CD4-positive, alpha-beta T cell treated with Interleukin-6 for 4 hours (primary cell): ENCODE results near the gene SLC7A8.
A peak's percentile ranks its signal among the peaks of the same experiment; 100 is the strongest.

Experiments used
- DNase-seq: peaks from one replicate; pipeline ENCODE4 v3.0.0-alpha.2; 2020; ENCODE audit warnings: mixed read lengths

SLC7A8 gene

DNA sequence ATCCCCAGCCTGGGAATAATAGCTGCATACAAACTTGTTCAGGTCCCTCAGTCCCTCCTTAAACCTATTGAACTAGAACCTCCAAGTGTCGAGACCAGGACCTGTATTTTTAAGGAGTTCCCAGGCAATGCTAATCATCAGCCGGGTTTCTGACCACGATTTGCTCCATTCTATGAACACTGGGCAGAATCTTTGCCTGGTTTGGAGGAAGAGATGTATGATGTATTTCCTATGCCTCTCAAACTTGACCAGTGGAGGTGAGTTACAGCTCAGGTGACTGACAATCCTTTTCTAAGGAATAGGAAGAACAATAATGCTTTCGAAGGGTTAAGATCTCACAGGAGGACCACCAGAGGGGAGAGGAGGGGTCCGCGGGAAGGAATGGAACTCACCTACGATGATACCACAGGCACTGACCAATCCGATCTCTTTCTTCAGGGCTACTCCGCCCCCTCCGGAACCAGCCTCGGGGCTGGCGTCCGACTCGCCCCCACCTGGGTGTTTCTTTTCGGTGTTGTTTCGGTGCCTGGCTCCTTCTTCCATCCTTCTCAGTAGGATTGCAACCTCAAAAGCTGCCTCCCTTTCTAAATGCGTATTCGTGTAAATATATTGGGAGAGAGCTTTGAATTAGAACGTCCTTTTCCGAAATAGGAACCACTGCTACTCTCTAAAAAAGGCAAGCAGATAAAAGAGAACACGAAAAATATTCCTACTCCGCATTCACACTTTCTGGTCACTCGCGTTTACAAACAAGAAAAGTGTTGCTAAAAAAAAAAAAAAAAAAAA lies 895 bp downstream of the SLC7A8 start:
- DNase-seq, result peak; percentile 52

DNA sequence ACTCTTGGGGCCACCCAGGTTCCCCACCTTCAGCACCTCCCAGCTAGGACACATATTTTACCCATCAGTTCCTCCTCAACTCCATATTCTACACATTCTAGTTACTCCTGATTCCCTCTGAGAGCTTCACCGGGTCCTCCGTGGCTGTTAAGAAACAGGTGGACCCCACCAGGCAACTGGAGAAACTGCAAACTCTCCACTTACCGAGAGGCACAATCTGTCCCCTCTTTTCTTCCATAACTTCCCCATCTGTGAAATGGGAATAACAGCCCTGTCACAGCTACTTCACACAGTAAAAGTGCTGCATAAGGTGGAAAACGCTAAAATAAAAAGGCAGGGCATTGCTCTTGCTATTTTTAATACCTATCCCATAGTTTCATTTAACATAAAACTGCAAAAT lies 1.5 kb downstream of the SLC7A8 start:
- no peak for DNase-seq

DNA sequence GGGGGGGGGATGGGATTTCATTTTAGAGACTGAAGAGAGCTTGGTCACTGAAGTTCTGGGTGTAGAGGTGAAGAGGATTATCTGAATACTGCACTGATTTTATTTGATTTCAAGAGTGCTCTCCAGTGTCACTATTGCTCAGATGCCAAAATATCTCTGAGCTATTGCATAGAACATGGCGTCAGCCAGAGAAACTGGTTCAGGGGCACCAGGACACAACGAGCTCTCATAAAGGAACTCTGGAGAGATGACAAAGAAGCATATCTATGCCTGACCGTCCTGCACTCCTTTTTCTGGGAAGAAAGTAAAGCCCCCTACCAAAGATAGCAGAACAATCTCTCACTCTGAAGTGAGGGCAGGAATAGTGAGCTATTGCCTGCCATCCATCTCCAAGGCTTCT lies 2.0 kb downstream of the SLC7A8 start:
- no peak for DNase-seq

DNA sequence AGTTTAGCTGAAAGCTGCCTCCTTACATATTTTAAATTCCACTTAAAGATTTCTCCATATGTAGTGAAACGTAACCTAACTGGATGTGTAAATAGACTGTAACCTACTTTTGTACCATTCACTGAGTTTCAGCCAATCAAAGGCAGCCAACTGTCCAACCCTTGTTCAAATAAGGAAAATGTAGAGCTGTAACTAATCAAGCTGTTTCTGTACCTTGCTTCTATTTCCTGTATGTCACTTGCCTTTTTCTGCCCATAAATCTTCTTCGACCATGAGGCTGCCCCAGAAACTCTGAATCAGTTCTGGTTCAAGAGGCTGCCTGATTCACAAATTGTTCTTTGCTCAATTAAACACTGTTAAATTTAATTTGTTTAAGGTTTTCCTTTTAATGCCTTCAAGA lies 6.3 kb downstream of the SLC7A8 start:
- DNase-seq, result no peak

DNA sequence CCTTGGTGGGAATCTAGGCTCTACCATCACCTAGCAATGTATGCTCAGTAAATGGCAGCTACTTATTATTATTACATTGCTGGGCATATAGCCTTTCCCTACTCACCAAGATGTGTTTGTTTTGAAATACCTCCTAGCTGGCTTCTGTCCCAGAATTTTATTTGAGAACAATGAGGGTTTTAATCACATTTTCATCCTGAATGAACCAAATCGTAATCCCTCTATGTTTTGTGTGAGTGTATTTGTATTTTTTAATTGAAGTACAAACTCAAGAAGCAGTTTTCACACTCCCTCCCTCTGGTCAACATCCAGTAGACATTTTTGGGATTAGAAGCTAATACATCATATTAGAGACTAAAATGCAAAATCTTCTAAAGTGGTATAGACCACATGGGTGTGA lies 7.6 kb downstream of the SLC7A8 start:
- DNase-seq, result no peak

DNA sequence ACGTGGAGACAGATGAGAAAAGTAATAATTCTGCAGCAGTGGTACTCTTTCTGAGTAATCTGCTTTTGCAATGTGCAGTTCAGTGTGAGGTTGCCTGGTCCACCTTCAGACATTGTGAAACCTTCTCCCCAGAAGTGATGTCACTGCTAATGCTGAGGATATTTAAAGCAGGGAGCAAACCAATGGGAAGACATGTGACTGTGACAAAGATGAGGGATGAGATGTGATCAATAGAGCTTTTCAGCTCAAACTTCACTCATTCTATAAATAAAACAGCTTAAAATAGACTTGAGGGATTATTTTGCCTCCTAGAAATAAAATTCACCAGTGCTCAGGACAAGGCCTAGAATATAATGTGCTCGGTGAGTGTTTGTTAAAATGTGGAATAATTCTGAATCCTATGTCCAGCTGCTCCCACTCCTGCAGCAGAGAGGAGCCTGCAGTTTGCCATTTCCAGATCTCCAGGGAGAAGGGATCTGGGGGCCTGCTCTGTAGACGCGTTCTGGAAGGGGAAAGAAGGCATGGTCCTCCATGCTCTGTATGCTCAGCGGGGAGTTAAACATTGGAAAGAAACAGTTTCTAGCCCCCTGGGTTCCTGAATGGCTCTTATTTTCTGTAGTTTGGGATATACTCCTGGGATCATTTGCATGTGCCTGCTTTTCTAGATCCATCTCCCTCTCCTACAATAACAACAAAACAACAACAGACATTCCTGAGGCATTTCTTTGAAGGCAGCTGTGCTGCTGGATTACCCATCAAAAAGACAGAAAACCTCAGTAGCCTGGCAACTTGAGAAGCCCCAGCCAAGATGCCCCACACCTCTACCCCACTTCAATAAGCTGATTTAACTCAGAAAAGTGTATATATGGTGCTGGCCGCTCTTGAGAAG lies 8.9 kb downstream of the SLC7A8 start:
- DNase-seq, result no peak

DNA sequence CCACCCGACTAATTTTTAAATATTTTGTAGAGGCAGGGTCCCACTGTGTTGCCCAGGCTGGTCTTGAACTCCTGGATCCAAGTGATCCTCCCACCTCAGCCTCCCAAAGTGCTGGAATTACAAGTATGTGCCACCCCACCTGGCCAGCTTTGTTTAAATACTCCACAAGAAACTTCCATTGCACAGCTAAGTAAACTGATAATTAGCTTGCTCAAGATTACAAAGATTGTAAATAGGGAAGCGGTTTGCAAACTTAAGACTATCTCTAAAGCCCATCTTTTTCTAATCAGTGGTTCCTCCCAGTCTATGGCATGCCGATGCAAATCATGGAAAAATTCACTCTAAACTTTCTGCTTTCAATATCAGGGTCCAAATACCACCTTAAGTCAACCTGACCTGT lies 9.7 kb downstream of the SLC7A8 start:
- no peak for DNase-seq

DNA sequence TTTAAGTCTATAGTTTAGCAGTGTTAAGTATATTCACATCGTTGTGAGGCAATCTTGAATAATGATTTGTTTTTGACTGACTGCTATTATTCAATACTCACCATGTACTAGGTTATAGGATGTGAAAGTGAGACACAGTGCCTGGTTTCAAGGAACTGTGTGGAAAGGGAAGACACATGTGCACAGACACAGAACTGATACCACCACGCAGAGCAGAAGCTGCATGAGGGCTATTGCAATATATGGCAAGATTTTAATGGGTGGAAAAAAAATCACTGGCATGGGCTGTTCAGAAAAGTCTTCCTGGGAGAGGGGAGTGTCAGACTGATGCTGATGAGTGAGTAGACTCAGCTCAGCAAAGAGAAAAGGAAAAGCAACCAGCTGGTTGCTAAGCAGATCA lies 10.4 kb downstream of the SLC7A8 start:
- no peak for DNase-seq

DNA sequence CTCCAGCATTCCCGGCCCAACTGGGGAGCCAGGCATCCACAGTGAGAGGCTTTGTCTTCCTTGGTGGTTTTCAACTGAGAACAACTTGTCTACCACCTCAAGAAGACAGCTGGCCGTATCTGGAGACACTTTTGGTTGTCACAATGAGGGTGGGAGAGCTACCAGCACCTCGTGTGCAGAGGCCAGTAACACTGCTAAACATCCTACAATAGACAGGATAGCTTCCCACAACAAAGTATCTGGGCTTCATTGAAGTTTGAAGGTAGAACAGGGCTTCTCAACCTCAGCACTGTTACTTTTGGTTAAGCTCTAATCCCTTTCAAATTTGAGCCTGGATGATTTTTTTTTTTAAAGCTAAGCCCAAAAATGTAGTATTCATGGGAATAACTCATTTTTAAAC lies 10.9 kb downstream of the SLC7A8 start:
- no peak for DNase-seq

DNA sequence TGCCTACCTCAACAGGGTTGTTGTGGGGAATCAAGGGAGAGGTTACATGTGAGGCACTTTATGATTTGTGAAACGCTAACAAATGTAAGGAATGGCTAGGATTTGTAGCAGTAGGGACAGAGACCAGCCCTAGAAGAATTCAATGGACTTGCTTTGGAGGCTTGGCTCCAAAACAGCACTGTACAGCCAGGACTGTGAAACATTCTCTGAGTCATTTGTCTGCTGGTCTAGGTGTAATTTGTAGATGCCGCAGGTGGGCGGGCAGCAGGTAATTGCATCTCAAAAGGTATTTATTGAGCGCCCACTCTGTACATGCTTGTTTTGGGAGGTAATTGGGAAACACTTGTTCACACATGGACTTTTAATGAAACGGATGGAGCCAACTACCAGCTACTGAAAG lies 11.4 kb downstream of the SLC7A8 start:
- DNase-seq, result no peak

DNA sequence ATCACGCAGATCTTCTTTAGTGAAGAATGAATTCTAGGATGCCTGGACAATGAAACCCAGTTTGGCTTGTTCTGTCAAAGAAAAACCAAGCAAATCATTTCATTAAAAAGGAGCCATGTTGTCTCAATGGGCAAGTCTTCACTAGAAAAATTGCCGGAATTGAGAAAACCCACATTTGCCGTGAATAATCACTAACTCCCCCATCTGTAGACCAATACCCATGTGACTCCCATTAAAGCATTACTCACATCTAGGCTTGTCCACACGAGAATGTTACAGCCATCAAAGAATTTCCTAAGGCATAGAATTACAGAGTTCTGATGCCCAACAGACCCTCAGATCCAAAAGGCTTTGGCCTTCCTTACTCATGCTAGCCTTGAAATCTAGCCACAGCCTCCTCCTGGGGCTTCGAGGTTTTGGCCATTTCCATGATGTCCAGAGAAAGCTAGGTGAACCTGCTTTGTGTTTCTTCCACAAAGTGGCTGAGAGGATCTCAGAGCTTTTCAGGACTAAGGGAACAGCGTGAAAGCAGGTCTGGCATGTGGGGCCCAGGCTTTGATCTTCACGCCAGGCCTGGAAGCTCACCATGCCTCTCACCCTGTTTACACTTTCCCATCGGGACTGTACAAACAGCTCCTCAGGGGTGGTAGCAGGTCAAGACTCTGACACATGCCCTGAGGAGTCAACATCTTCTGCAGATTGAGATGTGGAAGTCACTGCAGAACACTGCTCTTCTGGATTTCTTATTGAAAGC lies 12.1 kb downstream of the SLC7A8 start:
- no peak for DNase-seq

DNA sequence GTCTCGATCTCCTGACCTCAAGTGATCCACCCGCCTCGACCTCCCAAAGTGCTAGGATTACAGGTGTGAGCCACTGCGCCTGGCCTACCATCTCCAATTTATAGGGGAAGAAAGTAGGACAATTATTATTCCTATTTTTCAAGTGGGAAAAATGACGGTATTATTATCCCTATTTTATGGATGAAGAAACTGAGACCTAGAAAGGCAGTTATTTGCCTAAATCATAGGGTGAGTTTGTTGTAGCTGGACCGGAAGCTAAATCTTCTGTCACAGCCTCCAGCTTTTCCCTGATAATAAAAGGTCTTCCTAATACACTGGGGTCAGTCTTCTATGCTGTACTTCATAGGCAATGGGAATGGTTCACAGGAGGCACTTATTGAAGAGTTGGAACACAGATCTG lies 13.8 kb downstream of the SLC7A8 start:
- no peak for DNase-seq

DNA sequence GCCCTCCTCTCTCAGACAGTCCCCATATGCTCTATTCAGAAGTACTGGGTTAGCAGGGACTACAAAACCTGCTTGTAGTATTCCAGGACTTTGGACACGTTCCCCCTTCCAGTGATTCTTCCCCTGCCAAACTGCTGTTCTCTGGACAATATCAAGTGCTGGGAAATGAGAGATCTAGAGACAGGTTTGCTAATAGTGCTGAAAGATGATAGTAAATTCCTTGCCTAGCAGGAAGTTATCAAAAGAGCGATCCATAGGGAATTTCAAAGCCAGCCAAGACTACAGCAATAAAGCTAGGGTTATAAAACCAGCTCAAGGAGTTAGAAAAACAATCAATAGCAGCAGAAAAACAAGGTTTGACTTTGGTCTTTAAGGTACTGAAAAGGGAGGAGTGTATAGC lies 15.2 kb downstream of the SLC7A8 start:
- no peak for DNase-seq

DNA sequence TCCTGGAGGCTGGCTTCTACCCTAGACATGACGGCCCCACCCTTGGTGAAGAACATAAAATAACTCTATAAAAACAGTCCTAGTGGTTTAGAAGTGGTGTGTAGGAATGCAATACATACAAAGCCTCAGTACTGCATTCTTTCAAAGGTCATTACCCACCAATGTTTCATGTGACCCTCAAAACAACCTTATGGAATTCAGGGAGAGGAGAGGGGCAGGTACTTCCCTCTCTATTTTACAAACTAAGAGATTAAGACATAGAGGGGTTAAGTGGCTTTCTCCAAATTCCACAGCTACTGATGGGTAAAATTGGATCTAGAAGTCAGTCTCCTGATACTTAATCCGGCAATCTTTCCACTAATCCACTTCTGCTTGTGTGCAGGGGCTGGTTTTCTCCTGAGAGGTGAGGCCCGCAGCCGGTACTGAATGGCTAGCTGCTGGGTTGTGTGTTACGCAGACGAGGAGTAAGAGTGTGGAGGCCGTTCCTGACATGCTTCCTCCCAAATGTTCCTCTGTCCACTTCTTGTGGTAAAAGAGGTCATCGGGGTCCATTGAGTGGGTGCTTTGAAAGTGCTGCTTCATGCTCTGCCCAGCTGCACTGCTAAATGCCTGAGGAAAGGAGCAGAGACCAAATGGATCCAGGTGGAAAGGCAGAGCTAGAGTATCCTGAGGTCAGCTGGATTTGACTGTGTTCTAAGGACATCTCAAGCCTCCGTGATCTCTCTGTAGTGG lies 16.2 kb downstream of the SLC7A8 start:
- no peak for DNase-seq

DNA sequence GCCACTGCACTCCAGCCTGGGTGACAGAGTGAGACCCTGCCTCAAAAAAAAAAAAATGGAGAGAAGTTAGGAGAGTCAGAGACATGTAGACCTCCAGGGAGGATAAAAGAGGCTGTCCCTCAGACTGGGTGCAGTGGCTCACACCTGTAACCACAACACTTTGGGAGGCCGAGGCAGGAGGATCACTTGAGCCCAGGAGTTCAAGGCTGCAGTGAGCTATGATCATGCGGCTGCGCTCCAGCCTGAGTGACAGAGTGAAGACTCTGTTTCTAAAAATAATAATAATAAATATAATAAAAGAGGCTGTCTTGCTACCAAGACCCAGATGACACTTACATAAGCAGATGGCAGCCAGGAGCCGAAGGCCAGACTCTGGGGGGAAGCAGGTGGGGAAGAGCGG lies 18.5 kb downstream of the SLC7A8 start:
- DNase-seq, result no peak

DNA sequence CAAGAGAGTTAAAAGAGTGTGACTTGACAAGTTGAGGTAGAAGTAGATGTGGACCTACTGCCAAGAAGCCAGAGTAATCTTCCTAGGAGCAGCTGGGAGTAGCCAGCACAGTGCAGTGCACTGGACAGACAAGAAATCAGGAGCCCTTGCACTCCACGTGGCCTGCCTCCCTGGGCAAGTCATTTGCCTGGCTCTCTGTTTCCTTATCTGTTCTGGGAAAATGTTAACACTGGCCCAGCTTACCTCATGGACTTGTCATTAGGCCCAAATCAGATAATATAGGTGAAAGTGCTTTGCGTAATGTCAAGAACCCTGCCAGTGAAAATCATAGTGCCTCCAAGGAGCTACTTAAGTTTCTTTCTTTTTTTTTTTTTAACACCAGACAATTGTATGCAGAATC lies 19.2 kb downstream of the SLC7A8 start:
- no peak for DNase-seq

DNA sequence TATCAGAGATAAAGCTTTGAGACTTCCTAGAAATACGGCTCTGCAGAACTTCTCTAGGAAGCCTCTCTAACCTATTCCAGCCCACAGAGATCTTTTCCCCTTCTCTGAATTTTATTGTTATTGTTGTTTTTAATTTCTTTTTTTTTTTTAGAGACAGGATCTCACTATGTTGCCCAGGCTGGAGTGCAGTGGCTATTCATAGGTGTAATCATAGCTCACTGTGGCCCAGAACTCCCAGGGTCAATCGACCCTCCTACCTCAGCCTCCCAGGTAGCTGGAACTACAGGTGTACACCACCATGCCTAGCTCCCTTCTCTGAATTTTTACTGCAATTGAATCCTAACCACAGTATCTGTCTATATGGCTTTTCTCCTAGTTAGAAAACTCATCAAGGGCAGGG lies 19.6 kb downstream of the SLC7A8 start:
- no peak for DNase-seq

DNA sequence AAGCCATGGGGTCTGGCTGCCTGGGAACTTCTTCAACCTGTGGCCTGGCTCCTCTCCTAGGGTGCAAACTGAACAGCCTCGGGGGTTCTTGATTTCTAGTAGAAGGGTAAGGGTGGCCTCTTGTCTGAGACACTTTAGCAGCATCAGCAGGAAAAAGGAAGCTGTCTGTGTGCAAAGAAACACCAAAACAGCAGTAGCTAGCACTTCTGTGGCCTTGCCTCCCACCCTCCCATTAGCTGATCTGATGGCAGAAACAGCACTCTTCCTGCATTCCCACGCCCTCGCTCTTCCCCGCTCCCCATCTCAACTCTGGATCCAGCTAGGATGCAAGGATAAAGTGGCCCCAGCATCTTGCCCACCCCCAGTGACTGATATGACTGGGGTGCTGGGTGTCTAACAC lies 20.7 kb downstream of the SLC7A8 start:
- DNase-seq, result no peak

DNA sequence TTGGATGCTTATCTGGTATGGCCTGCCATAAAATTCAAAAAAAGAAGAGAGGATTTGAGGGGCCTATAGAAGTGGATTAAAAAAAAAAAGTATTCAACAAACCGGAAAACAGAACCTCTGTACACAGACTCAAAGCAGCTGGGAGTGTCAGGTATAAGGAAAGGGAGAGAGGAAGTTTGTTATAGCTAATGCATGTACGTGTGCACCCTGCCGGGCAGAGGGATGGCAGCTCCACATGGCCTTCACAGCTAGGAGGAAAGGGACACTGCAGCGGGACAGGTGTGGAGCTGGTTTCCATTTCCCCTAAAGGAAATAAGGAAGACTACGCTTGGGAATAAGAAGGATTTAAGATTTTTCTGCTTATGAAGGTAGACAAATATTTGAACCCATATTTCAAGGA lies 21.5 kb downstream of the SLC7A8 start:
- no peak for DNase-seq

DNA sequence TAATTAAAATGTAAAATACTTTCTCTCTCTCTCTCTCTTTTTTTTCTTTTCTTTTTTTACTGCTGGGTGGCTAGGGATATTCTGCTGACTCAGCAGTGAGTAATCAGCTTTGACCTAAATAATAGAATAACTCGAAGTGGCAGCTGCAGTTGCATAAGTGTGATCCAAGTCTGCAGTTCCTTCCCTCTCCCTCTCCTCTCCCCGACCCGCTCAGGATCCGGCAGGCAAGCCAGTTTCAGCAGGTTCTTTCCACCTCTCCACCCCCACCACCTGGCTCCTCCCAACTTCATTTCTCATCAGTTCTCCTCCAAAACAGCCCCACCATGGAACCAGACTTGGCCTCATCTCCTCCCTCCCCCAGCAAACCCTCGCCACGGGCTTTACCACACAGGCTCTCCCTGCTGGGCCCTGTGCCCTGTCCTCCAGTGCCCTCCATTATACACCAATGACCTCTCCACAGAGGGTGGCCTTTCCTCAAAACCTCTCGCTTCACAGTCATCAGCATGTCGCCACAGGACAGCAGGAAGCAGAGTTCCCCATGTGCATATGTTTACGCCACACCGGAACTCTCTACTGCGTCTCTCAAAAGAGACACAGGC lies 22.4 kb downstream of the SLC7A8 start:
- no peak for DNase-seq

DNA sequence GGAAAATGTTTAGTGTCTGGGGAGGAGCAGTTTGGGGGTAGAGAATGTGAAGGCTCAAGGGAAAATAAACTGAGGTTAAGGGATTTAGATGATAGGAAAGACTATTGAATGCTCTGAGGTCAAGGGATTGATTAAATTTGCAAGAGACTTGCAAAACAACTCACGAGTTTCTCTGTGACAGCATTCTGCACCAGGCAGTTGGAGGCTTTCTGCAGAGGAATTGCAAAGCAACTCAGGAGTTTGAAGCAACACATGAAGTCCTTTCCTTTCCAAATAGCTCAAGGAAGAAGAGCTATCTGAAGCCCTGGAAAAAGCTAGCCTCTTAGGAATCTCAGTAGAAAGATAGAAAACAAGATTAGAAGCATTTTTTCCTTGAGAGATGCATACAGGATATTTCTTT lies 23.9 kb downstream of the SLC7A8 start:
- DNase-seq, result no peak

DNA sequence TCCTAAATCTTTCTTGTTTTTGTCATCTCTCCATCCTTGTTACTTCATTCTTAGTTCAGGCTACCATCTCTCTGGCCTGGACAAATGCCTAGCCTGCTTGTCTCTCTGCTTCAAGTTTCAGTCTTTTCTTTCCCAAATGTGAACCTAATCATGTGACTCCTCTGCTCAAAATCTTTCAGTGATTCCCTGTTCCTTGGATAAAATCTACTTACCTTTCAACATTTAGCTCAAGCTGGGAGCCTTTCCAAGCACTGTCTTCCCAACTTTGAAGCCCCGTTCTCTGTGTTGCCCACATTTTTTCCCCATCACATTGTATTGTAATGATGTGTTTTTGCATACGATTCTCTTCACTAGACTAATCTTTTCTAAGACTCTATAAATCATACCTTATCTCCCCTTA lies 24.7 kb downstream of the SLC7A8 start:
- DNase-seq, result no peak
